Astrocyte (in vitro differentiated cells and primary cell): ENCODE measurements around the gene PACSIN3. TPM values are rescaled to one million over a fixed set of nuclear protein-coding genes. Genes with fewer than 3 reads are reported as not detected.

Source experiments
- DNase-seq: peaks from one replicate; pipeline ENCODE4 v3.0.0-alpha.2; 2010; ENCODE audit warnings: low read depth
- FAIRE-seq: peaks from 2 replicates; lab custom pipeline; 2011; peaks lifted over from hg19 to GRCh38; lab: Jason Lieb, UNC
- H2AFZ ChIP-seq: 2 replicates; pipeline ENCODE4 v1.6.0; 2012; ENCODE audit warnings: low read depth, low read length, inconsistent platforms
- H3K27ac ChIP-seq: 2 replicates; pipeline ENCODE4 v1.5.1; 2011; ENCODE audit warnings: low read depth, low read length, inconsistent platforms
- H3K27me3 ChIP-seq: 2 replicates; pipeline ENCODE4 v1.6.0; 2011; ENCODE audit warnings: low read length, inconsistent platforms; ENCODE audit not compliant: insufficient read depth
- H3K36me3 ChIP-seq: 2 replicates; pipeline ENCODE4 v1.5.1; 2011; ENCODE audit warnings: low read length, inconsistent platforms; ENCODE audit not compliant: insufficient read depth
- H3K4me1 ChIP-seq: 2 replicates; pipeline ENCODE4 v1.5.1; 2011; ENCODE audit warnings: low read length, inconsistent platforms; ENCODE audit not compliant: insufficient read depth
- H3K4me2 ChIP-seq: 2 replicates; pipeline ENCODE4 v1.6.0; 2012; ENCODE audit warnings: low read length, inconsistent platforms
- H3K4me3 ChIP-seq: 2 replicates; pipeline ENCODE4 v1.5.1; 2011; ENCODE audit warnings: low read depth, mild to moderate bottlenecking, low read length, inconsistent platforms; ENCODE audit not compliant: insufficient read depth
- H3K79me2 ChIP-seq: 2 replicates; pipeline ENCODE4 v1.6.0; 2012; ENCODE audit warnings: mild to moderate bottlenecking, low read length, inconsistent platforms; ENCODE audit not compliant: insufficient read depth
- H3K9ac ChIP-seq: 2 replicates; pipeline ENCODE4 v1.6.0; 2012; ENCODE audit warnings: mild to moderate bottlenecking, low read length, inconsistent platforms
- H3K9me3 ChIP-seq: 2 replicates; pipeline ENCODE4 v1.5.1; 2012; ENCODE audit warnings: low read depth, mild to moderate bottlenecking, low read length, inconsistent platforms; ENCODE audit not compliant: insufficient read depth
- H4K20me1 ChIP-seq: 2 replicates; pipeline ENCODE4 v1.6.0; 2012; ENCODE audit warnings: low read length, inconsistent platforms; ENCODE audit not compliant: insufficient read depth
- H3K27ac Mint-ChIP-seq: one replicate; pipeline ENCODE4 v1.8.0; 2021; ENCODE audit warnings: mild to moderate bottlenecking, mixed read lengths; ENCODE audit not compliant: unreplicated experiment
- H3K27me3 Mint-ChIP-seq: one replicate; pipeline ENCODE4 v1.8.0; 2021; ENCODE audit warnings: low read depth, mixed read lengths; ENCODE audit not compliant: unreplicated experiment
- H3K36me3 Mint-ChIP-seq: one replicate; pipeline ENCODE4 v1.8.0; 2021; ENCODE audit warnings: low read depth, mixed read lengths; ENCODE audit not compliant: unreplicated experiment
- H3K4me1 Mint-ChIP-seq: one replicate; pipeline ENCODE4 v1.8.0; 2021; ENCODE audit warnings: low read depth, mixed read lengths; ENCODE audit not compliant: unreplicated experiment
- H3K4me3 Mint-ChIP-seq: one replicate; pipeline ENCODE4 v1.8.0; 2021; ENCODE audit warnings: mild to moderate bottlenecking, moderate library complexity, mixed read lengths; ENCODE audit not compliant: unreplicated experiment
- H3K9me3 Mint-ChIP-seq: one replicate; pipeline ENCODE4 v1.8.0; 2021; ENCODE audit warnings: mild to moderate bottlenecking, mixed read lengths; ENCODE audit not compliant: unreplicated experiment
- CTCF ChIP-seq: IDR thresholded peaks from 2 replicates; pipeline ENCODE4 v1.5.1; 2011; ENCODE audit warnings: low read depth, mild to moderate bottlenecking, inconsistent platforms, low read length, moderate library complexity; ENCODE audit not compliant: insufficient read depth
- EZH2 ChIP-seq: IDR thresholded peaks from 2 replicates; pipeline ENCODE4 v1.6.1; 2012; ENCODE audit warnings: mild to moderate bottlenecking, low read length, inconsistent platforms; ENCODE audit not compliant: insufficient read depth
- total RNA-seq: library from RNA; stranded (reverse); gene quantifications from 2 replicates; pipeline ENCODE4 v1.2.1, GENCODE V29; 2021

PACSIN3 gene
- total RNA-seq, 1 donor from 2014 or later, result 35.6 TPM

- H3K27ac ChIP-seq, result no peak overlapping the region
- no peaks in the 10 kb centered on the region for H3K9me3 Mint-ChIP-seq
- H3K4me3 Mint-ChIP-seq, result no peak overlapping the region
- H2AFZ ChIP-seq, result no peak overlapping the region
- no peaks in the 10 kb centered on the region for H3K27me3 Mint-ChIP-seq
- peaks cover 11% of the 10 kb centered on the region for H3K36me3 Mint-ChIP-seq
- no peak overlapping the region for H3K4me2 ChIP-seq
- H3K79me2 ChIP-seq, result no peaks in the 10 kb centered on the region
- no peaks in the 10 kb centered on the region for H4K20me1 ChIP-seq
- no peak for DNase-seq
- TF ChIP-seq EZH2 (no peak), CTCF (no peak)
- no peaks in the 10 kb centered on the region for H3K4me1 ChIP-seq
- no peaks in the 10 kb centered on the region for H3K9me3 ChIP-seq
- H3K27ac Mint-ChIP-seq, result no peak overlapping the region
- H3K9ac ChIP-seq, result no peak overlapping the region
- H3K36me3 ChIP-seq, result no peaks in the 10 kb centered on the region
- no peaks in the 10 kb centered on the region for H3K27me3 ChIP-seq
- no peak overlapping the region for H3K4me3 ChIP-seq
- no peak for FAIRE-seq
- no peaks in the 10 kb centered on the region for H3K4me1 Mint-ChIP-seq
Observed at GRCh38 chr11:47136921-47137320, 49.3 kb downstream of the PACSIN3 start.

GRCh38 chr11:47136327-47136726, 49.9 kb downstream of the PACSIN3 start:
- H3K36me3 Mint-ChIP-seq, result peaks cover 11% of the 10 kb centered on the region
- FAIRE-seq, result no peak
- H3K4me1 Mint-ChIP-seq, result no peaks in the 10 kb centered on the region
- Histone ChIP-seq H3K27me3 (no peaks in the 10 kb centered on the region), H2AFZ (no peak overlapping the region), H3K36me3 (no peaks in the 10 kb centered on the region), H3K9ac (no peak overlapping the region), H3K79me2 (no peaks in the 10 kb centered on the region), H3K9me3 (no peaks in the 10 kb centered on the region), H3K4me2 (no peak overlapping the region), H3K4me1 (no peaks in the 10 kb centered on the region), H4K20me1 (no peaks in the 10 kb centered on the region), H3K4me3 (no peak overlapping the region), H3K27ac (no peak overlapping the region)
- TF ChIP-seq CTCF (no peak), EZH2 (no peak)
- no peaks in the 10 kb centered on the region for H3K27me3 Mint-ChIP-seq
- H3K9me3 Mint-ChIP-seq, result no peaks in the 10 kb centered on the region
- DNase-seq, result no peak
- no peak overlapping the region for H3K4me3 Mint-ChIP-seq
- no peak overlapping the region for H3K27ac Mint-ChIP-seq

GRCh38 chr11:47132981-47133380, 53.3 kb downstream of the PACSIN3 start:
- Histone ChIP-seq H3K4me1 (no peaks in the 10 kb centered on the region), H3K27me3 (no peaks in the 10 kb centered on the region), H3K9ac (no peak overlapping the region), H3K79me2 (no peaks in the 10 kb centered on the region), H4K20me1 (no peaks in the 10 kb centered on the region), H3K36me3 (no peaks in the 10 kb centered on the region), H3K4me2 (no peak overlapping the region), H3K9me3 (no peaks in the 10 kb centered on the region), H3K27ac (no peak overlapping the region), H2AFZ (no peak overlapping the region), H3K4me3 (no peak overlapping the region)
- FAIRE-seq (no peak), DNase-seq (no peak)
- peaks cover 8% of the 10 kb centered on the region for H3K36me3 Mint-ChIP-seq
- no peaks in the 10 kb centered on the region for H3K27me3 Mint-ChIP-seq
- H3K9me3 Mint-ChIP-seq, result no peaks in the 10 kb centered on the region
- H3K4me1 Mint-ChIP-seq, result peaks cover 6% of the 10 kb centered on the region
- H3K4me3 Mint-ChIP-seq, result no peak overlapping the region
- no peak overlapping the region for H3K27ac Mint-ChIP-seq
- TF ChIP-seq EZH2, result no peak
- no peak for TF ChIP-seq CTCF
